Measurements from ENCODE around the gene SLC47A2.
"Not testable (repeated sequence)": the region's sequence is repeated elsewhere in the genome, so short reads cannot be mapped to it uniquely, and the experiment has no call there.

Gene SLC47A2, protein sequence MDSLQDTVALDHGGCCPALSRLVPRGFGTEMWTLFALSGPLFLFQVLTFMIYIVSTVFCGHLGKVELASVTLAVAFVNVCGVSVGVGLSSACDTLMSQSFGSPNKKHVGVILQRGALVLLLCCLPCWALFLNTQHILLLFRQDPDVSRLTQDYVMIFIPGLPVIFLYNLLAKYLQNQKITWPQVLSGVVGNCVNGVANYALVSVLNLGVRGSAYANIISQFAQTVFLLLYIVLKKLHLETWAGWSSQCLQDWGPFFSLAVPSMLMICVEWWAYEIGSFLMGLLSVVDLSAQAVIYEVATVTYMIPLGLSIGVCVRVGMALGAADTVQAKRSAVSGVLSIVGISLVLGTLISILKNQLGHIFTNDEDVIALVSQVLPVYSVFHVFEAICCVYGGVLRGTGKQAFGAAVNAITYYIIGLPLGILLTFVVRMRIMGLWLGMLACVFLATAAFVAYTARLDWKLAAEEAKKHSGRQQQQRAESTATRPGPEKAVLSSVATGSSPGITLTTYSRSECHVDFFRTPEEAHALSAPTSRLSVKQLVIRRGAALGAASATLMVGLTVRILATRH

DNA sequence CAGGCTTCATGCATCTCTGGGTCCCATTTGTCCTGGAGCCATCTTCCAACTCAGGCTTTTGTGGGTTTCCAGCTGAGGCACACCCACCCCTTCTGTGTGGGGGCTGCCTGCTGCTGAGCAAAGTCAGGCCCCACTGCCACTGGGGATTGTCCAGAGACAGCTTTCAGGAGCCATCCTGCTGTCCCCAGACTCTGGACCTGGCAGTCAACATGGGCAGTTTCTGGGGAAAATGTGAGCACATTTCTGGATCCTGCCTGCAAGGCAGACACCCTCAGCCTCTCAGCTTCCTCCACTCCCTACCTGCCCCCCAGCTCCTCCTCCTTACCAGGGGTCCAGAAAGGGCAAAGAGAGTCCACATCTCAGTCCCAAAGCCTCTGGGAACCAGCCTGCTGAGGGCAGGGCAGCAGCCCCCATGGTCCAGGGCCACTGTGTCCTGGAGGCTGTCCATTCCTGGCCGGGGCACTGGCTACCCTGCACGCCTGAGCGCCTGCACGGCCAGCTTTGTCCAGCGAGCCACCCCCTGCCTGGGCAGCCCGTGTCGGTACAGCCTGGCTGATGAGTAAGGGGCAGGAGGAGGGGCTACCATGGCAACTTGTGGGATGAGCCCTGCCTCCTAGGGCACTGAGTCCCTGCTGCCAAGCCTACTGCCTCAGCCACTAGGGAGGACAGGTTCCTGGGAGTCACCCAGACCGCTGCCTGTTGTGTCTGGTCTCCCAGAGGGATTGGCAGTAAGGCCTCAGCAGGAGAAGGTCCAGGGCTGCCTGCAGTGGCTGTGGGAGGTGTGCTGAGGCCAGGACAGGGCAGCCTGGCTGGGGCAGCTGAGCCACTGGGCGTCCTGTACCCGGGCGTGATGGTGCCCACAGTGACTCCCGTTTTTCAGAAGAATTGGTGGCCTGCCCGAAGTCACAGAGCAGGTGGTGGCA, at the start of gene SLC47A2:
Gene SLC47A2 (minus strand): TSS at position 477 of the 923 bp plus-strand sequence. CDS start 29 bp downstream, at position 448.
- no peak for DNase-seq

DNA sequence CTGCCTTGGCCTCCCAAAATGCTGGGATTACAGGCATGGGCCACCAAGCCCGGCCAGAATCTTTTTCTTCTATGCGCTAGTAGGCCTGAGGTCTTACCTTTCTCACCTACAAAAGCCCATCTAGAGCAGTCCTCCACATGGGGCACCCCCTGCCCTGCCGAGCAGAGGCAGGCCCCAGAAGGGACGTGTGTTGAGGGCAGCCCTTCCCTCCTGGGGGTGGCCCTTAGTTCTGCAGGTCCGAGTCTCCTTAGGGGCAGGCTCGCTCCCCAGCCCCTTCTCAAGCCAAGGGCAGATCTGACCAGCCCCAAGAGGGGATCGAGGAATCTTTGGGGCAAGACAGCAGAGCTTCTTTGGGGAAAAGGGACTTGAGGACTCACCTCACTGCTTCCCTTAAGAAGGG, 49.6 kb upstream of the SLC47A2 start:
- no peak for DNase-seq

DNA sequence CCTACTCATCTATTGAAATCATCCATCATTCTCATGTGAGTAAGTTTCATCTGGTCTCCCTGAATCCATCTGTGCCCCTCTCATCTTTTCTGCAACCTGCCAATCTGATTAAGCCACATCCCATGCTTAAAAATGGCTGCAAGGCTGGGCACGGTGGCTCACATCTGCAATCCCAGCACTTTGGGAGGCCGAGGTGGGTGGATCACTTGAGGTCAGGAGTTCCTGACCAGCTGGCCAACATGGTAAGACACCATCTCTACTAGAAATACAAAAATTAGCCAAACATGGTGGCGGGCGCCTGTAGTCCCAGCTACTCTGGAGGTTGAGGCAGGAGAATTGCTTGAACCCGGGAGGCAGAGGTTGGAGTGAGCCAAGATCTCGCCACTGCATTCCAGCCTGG, 47.6 kb upstream of the SLC47A2 start:
- DNase-seq: not testable (repeated sequence)

DNA sequence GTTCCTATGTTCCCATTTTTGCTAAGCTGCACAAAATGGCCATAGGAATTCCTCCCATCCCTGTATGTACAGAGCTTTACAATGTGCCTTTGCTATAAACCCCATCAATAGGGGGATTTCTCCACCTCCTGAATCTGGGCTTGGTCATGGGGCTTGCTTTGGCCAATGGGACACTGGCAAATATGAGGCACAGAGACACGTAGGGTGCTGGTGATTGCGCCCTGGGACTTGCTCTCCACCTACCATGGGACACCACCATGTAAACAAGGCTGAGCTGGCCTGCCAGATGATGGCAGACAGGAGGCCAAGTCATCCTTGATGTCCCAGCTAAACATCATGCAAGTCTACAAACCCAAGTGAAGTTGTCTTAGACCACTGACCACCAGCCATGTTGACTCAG, 47.0 kb upstream of the SLC47A2 start:
- no peak for DNase-seq

DNA sequence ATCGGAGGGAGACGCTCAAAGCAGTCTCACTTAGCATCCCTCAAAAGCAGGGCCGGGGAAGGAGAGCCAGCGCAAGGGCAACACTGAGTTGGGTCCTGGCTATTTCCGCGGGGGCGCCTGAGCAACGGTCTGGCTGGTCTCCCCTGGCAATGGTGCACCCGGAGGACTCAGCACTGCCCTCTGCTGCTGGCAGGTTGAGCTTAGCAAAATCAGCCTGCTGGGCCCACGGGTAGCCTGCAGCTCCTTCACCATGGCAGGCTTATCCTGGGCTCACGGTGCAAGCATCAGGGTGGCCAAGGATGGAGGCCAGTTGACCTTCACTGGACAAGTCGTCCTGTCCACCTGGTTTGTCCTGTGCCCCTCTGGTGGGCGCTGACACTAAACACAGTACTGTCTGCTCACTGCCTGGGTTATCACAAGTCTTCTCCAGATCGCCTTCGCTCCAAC, 46.2 kb upstream of the SLC47A2 start:
- DNase-seq: no peak

DNA sequence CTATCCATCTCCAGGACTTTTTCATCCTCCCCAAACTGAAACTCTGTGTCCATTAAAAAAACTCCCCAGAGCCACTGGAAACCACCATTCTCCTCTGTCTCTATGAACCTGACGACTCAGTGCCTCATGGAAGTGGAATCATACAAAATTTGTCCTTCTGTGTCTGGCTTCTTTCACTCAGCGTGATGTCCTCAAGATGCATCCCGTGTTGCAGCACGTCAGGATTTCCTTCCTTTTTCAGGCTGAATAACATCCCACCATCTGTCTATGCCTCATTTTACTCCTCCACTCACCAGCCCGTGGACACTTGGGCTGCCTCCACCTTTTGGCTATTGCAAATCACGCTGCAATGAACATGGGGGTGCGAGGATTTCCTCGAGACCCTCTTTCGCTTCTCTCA, 44.4 kb upstream of the SLC47A2 start:
- DNase-seq: no peak

DNA sequence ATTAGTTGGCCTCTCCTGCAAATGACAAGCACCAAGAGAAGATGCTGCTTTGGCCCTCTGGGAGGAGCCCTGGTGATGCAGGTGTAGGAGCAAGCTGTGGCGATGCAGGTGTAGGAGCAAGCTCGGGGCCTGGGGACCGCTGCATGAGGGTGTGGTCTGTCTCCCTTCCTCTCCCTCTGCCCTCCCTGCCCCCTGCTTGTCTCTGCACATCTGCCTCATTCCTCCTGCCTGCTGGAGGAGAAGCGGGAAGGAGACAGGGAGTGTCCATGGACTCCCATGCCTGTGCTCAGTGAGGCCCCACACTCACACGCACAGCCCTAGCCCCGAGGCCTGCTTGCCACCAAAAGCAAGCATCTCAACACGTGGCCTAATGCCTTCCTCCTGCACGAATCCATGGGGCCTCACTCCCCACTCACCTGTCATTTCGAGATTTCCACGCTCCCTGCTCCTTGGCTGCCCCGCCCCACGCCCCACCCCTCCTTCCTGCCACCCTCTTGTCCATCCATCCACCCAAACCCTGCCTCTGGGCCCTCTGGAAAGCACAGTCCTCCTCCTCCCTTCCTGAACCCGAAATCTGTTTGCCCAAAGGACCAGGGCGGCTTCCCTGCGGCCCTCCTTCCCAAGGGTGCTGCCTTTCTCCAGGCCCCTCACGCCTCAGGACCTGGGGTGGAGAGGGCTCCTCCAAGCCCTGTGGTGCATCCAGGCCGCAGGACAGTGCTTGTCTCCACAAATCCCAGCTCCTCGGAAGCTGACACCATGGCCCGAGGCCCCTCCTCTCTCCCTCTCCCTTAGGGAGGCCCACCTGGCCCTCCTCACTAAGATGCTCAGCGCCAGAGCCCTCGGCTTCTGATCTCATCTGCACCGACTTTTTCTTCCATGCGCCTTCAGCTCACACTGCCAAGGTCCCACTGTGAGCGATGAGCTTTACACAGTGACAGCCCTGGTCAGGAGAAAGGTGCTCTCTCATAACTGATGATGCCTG, 43.5 kb upstream of the SLC47A2 start:
- DNase-seq: no peak

DNA sequence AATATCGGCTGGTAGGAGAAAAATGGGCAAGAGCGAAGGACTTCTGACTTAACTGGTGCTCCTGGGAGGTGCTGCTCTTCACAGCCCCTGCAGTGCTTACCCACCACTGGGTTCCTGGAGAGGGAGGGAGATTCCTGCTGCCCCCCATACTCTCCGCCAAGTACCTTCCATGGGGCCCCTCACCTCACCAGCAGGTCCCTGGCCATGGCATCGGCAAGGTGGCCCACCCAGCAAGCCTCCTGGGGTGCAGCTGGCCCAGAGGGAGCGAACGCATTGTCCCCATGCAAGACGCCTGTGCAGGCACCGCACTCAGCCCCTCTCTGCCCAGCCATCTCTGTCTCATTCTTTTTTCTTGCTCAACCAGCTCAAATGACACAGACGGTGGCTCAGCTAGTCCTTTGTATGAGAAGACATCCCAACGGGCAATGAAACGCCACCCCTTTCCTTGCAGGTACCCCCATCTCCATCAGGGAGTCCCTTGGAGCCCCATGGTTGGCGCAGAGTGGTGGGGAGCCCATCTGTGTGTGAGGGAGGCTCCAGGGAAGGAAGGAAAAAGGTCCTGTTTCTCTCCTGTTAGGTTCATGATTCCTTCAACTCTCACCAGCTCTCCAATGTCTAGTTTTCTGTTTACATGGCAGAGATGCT, 41.3 kb upstream of the SLC47A2 start:
- DNase-seq: no peak

DNA sequence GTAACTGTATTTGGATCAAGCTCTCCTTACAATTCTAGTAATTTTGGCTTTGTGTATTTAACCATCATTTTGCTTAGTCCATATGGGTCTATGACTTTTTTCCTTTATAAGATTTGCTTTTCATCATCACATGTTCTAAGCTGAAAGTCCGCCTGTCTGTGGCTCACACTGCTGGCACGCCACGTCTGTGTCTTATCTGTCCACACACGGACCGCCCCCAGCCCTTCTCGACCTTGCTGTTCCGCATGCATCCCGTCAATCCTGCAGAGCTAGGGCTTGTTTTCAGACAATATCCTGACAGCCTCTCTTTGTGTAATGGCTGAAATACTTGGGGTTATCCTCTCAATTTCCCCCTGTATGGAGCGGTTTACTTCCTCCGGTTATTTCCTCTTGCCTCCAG, 40.2 kb upstream of the SLC47A2 start:
- no peak for DNase-seq

DNA sequence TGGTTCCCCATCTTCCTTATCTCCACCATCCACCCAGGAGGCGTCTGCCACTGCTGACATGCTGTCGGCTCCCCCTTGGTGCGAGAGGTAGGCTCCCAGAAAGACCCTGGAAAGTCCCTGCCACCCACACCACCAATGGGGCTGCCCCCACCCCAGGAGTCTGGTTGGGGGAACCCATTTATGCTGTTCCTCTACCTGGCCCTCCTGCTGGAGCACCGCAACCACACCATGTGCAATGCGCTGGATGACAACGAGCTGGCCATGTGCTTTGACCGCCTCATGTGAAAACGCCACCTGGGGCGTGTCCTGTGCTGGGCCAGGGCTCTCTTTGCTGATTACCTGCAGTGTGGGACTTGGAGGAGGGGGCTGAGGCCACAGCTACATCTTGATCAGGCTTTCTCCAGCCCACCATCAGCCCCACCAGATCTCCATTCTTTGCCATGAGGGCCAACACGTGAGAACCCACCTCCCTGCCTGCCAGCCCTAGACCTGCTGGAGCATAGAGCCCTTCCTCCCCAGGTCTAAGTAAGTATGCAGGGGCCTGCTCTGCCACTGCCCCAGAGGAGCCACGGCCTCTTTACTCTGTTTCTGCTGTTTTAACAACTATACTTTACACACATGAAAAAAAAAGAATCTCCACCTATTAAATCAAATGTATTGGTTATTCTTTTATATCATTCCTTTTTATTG, 39.6 kb upstream of the SLC47A2 start:
- DNase-seq: no peak

DNA sequence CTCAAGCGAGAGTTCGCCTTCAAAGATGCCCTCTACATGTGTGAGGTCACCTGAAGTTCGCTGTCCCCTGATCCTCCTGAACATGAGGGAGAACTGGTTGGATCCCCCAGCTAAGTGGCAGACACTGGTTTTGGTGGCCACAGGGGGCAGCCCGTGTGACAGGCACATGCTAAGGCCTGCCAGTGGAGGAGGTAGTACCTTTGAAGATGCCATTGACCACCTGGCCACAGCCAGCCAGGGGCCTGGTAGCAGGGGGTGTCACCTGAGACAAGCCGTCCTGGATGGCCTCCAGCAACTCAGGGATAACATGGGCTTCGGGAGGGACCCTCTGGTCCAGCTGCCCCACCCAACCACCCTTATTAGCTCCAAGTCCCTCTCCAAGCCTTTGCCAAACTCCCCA, 39.0 kb upstream of the SLC47A2 start:
- no peak for DNase-seq

DNA sequence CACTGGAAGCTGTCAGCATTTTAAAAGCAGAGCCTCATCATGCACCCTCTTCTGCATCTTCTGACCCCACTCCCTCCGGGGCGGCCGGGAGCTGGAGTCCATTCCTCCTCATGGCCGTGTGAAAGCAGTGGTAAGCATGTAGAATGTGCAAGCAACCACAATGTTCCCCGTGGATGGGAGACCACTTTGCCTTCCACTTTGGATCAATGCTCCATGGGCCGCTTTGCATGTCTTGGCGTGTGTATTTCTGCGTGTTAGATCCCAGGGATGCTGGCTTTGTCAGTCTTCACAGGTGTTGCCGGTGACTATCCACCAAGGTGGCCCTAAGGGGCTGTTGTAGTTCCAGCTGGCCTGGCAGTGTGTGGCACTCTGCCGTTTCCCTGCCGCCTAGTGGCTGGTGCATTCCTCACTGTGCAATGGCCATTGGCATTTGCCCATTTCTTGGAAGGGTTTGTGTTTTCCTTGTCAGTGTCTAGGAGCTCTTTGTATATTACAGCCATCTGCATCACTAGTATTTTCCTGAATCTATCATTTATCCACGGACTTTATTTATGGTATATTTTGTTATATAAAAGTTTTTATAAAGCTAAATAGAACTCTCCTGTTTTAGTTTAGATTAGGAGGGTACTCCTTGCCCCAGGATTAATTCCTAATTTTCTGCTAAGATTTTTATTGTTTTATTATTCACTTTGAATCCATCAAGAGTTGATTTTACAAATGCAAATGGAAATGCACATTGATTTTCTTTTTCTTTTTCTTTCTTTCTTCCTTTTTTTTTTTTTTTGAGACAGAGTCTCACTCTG, 37.5 kb upstream of the SLC47A2 start:
- no peak for DNase-seq

DNA sequence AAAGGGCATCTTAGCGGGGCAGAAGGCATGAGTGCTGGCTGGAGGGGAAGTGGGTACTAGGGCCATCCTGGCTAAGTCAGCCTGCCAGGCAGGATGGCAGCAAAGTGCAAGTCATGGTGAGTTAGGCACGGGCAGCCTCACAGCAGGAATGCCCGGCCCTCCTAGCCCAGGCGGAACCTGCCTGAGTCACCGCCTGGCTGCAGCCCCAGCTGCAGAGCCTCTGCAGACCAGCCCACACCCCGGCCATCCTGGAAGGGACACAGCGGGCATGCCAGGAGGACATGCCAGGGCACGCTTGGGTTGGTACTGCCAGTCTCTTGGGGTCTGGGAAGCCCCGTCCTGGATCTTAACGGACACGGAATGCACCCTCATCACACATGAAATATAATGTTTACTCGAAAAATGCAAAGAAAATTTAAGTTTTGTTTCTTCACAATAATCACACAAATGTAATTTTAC, 36.7 kb upstream of the SLC47A2 start:
- DNase-seq: no peak

DNA sequence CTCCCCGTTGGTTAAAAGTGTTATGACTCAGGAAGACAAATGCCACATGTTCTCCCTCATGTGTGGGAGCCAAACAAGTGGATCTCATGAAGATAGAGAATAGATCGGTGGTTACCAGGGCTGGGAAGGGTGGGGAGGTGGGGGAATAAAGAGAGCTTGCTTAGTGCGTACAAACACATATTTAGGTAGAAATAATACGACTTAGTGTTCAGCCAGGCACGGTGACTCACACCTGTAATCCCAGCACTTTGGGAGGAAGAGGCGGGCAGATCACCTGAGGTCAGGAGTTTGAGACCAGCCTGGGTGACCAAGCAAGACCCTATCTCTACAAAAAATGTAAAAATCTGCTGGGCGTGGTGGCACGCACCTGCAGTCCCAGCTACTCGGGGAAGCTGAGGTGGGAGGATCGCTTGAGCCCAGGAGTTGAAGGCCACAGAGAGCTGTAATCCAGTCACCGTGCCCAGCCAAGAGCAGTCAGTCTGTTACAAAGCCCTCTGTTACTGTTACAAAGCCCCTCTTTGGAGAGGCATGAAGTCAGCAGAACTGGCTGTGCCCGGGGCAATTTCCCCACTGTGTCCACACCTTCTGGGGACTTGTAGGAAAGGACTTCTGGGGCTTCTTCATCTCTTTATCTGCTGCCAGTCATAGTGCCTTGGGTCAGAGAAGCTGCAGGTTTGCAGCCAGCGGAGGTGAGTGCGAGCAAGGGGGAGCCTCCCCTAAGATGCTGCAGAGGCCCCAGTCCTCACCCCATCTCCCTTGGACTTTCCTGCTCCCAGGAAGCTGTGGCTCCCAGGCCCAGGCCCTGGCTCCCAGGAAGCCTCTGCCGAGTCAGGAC, 36.0 kb upstream of the SLC47A2 start:
- no peak for DNase-seq

DNA sequence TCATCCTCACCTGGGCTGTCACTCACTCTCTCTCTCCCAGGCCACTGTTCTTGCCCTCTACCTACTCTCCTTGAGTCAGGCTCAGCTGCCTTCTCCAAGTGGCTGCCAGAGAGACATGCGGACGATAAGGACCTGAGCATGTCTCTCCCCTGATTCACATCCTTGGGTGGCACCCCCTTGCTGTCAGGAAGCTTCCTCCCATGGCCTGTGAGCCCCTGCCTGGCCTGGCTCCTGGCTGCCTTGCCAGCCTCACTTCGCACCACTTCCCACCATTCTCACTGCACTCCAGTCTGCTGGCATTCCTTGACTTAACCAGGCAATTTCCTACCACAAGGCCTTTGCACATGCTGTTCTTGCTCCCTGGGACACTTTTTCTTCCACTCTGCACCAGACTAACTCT, 34.5 kb upstream of the SLC47A2 start:
- no peak for DNase-seq

DNA sequence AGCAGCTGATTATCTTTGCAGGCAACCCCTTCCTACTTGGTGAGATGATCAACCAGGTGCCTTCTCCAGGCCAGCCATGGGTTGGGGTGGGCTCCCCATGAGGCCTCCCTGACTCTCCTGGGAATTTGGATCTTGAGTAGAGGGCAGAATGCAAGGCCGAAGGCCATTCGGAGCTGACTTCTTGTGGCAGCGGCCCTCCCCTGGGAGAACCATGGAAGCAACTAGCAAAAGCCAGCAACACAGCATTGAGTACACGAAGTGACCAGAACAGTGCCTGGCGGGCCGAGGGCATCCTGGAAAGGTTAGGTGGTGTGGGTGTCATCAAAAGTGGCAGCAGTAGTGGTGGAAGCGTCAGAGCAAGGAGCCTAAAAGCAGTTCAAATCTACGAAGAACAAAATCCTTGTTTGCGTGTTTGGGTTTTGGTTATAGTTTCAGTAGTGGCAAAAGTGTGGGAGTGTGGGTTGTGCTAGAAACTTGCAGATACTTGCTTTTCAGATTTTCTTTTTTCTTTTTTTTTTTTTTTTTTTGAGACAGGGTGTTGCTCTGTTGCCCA, 33.7 kb upstream of the SLC47A2 start:
- DNase-seq: no peak

DNA sequence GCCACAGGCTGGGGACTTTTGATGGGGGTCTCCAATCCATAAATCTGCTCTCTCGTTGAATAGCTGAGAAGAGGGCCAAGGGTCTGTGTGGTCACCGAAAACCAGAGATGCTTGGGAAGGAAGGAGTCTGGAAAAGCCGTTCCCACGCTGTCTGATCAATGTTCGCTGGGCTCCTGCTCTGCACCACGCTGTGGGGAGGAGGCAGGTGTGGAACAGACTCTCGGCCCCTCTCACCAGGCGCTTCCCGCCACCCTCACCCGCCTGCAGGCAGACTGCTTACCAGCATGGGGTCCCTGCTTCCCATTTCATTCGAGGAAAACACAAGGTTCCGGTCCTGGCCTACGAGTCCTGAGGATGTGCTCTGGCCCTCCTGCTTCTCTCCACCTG, 32.4 kb upstream of the SLC47A2 start:
- no peak for DNase-seq

DNA sequence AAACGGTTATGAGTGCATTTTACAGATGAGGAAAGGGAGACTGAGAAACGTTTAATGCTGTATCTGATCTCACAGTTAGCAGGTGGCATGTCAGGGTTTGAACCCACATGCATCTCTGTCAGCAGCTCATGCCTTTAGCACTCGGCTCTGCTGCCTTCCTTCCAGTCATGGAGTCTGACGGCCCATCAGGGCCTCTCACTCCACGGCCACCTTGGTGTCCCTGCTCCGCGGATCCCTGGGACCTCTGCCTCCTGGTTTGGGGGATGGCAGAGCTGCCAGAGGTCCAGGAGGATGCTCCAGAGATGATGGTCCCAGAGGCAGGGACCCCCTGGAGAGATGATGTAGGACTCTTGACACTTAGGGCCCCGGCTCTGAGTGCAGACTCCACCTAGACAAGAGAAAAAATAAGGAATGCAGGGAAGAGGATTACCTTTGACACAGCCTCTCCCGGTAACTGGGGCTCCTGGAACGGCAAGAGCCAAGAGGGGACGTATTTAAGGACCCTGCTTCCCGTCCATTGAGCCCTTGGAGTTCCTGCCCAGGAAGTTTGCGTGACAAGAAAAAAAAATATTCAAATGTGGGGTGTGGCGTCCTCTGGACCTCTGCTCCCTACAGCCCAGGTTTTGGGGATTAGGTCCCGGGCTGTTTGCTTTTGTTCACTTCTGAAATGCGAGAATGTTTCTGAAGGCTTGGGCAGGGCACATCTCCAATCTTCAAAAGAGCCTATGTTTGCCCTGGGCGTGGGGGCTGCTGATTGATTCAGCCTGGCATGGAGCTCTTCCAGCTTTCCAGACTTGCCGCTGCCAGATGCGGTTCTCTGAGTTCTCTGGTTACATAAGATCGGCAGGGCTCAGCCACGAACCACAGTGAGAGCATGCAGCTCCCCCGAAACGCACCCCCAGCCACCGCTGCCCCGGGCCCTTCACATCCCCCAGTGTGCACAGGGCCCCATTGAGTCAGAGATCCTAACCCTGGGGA, 31.7 kb upstream of the SLC47A2 start, which contains the start of gene ALDH3A1:
Gene ALDH3A1 (minus strand): TSS at position 470 of the 978 bp plus-strand sequence. CDS start 3,169 bp downstream, outside the sequence.
- DNase-seq: no peak

Measured in NCI-H2227 treated with DMSO at 0.1 percent for 48 hours (cell line).